Ishikawa (cell line): Measurements from ENCODE around the gene BIRC3.

Source experiments
- CEBPB ChIP-seq: IDR thresholded peaks from 2 replicates; pipeline ENCODE4 v1.6.1; 2012
- CREB1 ChIP-seq: IDR thresholded peaks from 2 replicates; pipeline ENCODE4 v1.6.1; 2012; ENCODE audit warnings: low read depth
- EGR1 ChIP-seq: IDR thresholded peaks from 2 replicates; pipeline ENCODE4 v1.6.1; 2012
- EP300 ChIP-seq: IDR thresholded peaks from 2 replicates; pipeline ENCODE4 v1.6.1; 2012; ENCODE audit warnings: borderline replicate concordance
- FOXM1 ChIP-seq: IDR thresholded peaks from 2 replicates; pipeline ENCODE4 v1.6.1; 2012; ENCODE audit warnings: low read depth, borderline replicate concordance
- MAX ChIP-seq: IDR thresholded peaks from 2 replicates; pipeline ENCODE4 v1.6.1; 2012
- NFIC ChIP-seq: IDR thresholded peaks from 2 replicates; pipeline ENCODE4 v1.6.1; 2012
- RAD21 ChIP-seq: IDR thresholded peaks from 2 replicates; pipeline ENCODE4 v1.6.1; 2012; ENCODE audit warnings: low read depth
- REST ChIP-seq: IDR thresholded peaks from 2 replicates; pipeline ENCODE4 v1.6.1; 2012; ENCODE audit warnings: low read depth, mild to moderate bottlenecking
- TAF1 ChIP-seq: IDR thresholded peaks from 2 replicates; pipeline ENCODE4 v1.6.1; 2012; ENCODE audit warnings: low read depth, mild to moderate bottlenecking
- TCF12 ChIP-seq: IDR thresholded peaks from 2 replicates; pipeline ENCODE4 v1.6.1; 2012; ENCODE audit warnings: low read depth
- TEAD4 ChIP-seq: IDR thresholded peaks from 2 replicates; pipeline ENCODE4 v1.6.1; 2012
- USF1 ChIP-seq: IDR thresholded peaks from 2 replicates; pipeline ENCODE4 v1.6.1; 2012
- YY1 ChIP-seq: IDR thresholded peaks from 2 replicates; pipeline ENCODE4 v1.6.1; 2012; ENCODE audit warnings: low read depth

- TF ChIP-seq MAX = no peak
- no peak for TF ChIP-seq YY1
- no peak for TF ChIP-seq TAF1
- TF ChIP-seq EP300 = no peak
- no peak for TF ChIP-seq CEBPB
- TF ChIP-seq RAD21 = no peak
- no peak for TF ChIP-seq CREB1
- TF ChIP-seq NFIC = no peak
- no peak for TF ChIP-seq EGR1
- no peak for TF ChIP-seq REST
- no peak for TF ChIP-seq FOXM1
- TF ChIP-seq USF1 = no peak
- TF ChIP-seq TCF12 = no peak
- TF ChIP-seq TEAD4 = no peak
Observed at GRCh38 chr11:102304686-102305085, 12.6 kb upstream of the BIRC3 start.
